Measurements from ENCODE around the gene MCF2L.

MCF2L gene

GRCh38 chr13:113148940-113149503, 180.0 kb downstream of the MCF2L start:
- no peak for DNase-seq (ENCODE audit: low read depth, low spot score)

Data from astrocyte of the hippocampus (primary cell).